CD8-positive, alpha-beta memory T cell (primary cell): ENCODE results near the gene CEP112. TPM values are rescaled to one million over a fixed set of nuclear protein-coding genes. Genes with fewer than 3 reads are reported as not detected.

Source experiments
- CTCF ChIA-PET: fragments of 350-600 bp; sonication (Branson Sonifier 250); formaldehyde crosslinking; loops from one replicate; lab custom pipeline; 2021; ENCODE audit warnings: antibody characterized with exemption; lab: Charles Lee
- POLR2A ChIA-PET: fragments of 350-600 bp; sonication (Branson Sonifier 250); formaldehyde crosslinking; loops from one replicate; lab custom pipeline; 2021; ENCODE audit warnings: antibody characterized with exemption; lab: Charles Lee
- DNase-seq, 5 donors: peaks; one replicate each; pipeline versions ENCODE4 v3.0.0 to v3.0.0-alpha.2; 2020 to 2022; ENCODE audit warnings: mixed read lengths in 1 of 5
- H3K27ac ChIP-seq: one replicate; pipeline ENCODE4 v1.7.0; 2013; ENCODE audit warnings: low read depth, mild to moderate bottlenecking, low read length, moderate library complexity
- H3K27me3 ChIP-seq: 2 replicates; pipeline ENCODE4 v1.7.0; 2013; ENCODE audit warnings: low read length, mild to moderate bottlenecking; ENCODE audit not compliant: insufficient read depth, poor library complexity, severe bottlenecking
- H3K36me3 ChIP-seq: 2 replicates; pipeline ENCODE4 v1.7.0; 2013; ENCODE audit warnings: mild to moderate bottlenecking, low read length, moderate library complexity; ENCODE audit not compliant: insufficient read depth
- H3K4me1 ChIP-seq: 2 replicates; pipeline ENCODE4 v1.7.0; 2013; ENCODE audit warnings: mild to moderate bottlenecking, low read length, moderate library complexity; ENCODE audit not compliant: insufficient read depth
- H3K4me3 ChIP-seq: 2 replicates; pipeline ENCODE4 v1.7.0; 2013; ENCODE audit warnings: mild to moderate bottlenecking, low read length
- H3K9me3 ChIP-seq: 2 replicates; pipeline ENCODE4 v1.7.0; 2013; ENCODE audit warnings: mild to moderate bottlenecking, low read length
- H3K27ac Mint-ChIP-seq, 8 donors: one replicate each; pipeline ENCODE4 v1.8.0; 2020 to 2021; ENCODE audit warnings: mixed read lengths in 8 of 8, mild to moderate bottlenecking in 6 of 8, inconsistent platforms in 3 of 8, moderate library complexity in 3 of 8
- H3K27me3 Mint-ChIP-seq, 2 donors: one replicate each; pipeline ENCODE4 v1.8.0; 2020 to 2021; ENCODE audit warnings: mixed read lengths in 2 of 2, mild to moderate bottlenecking in 1 of 2, moderate library complexity in 1 of 2
- H3K36me3 Mint-ChIP-seq, 3 donors: one replicate each; pipeline ENCODE4 v1.8.0; 2020 to 2021; ENCODE audit warnings: mixed read lengths in 3 of 3, inconsistent platforms in 1 of 3, mild to moderate bottlenecking in 1 of 3
- H3K4me1 Mint-ChIP-seq, 3 donors: one replicate each; pipeline ENCODE4 v1.8.0; 2020 to 2021; ENCODE audit warnings: mixed read lengths in 3 of 3, inconsistent platforms in 1 of 3, mild to moderate bottlenecking in 1 of 3
- H3K4me3 Mint-ChIP-seq, 7 donors: one replicate each; pipeline ENCODE4 v1.8.0; 2020 to 2021; ENCODE audit warnings: mixed read lengths in 7 of 7, mild to moderate bottlenecking in 6 of 7, moderate library complexity in 4 of 7, inconsistent platforms in 2 of 7
- H3K9me3 Mint-ChIP-seq, 5 donors: one replicate each; pipeline ENCODE4 v1.8.0; 2020 to 2022; ENCODE audit warnings: mixed read lengths in 5 of 5, mild to moderate bottlenecking in 3 of 5, moderate library complexity in 2 of 5, inconsistent platforms in 1 of 5
- polyA plus RNA-seq: library from polyadenylated mRNA; unstranded; fragments of 300-500 nt; fragmentation: Illumina TruSeq; gene quantifications from one replicate; pipeline ENCODE4 v1.2.3, GENCODE V29; 2021
- total RNA-seq, 2 experiments: library from RNA; stranded (reverse); gene quantifications; one replicate each; pipeline ENCODE4 v1.2.3, GENCODE V29; 2021

Gene CEP112
- total and polyA plus RNA-seq, 3 experiments from 2014 or later: 0.64 to 4.5 (median 3.0) TPM

- Mint-ChIP-seq H3K27ac (no peak overlapping the region), H3K9me3 (no peaks in the 10 kb centered on the region), H3K36me3 (no peaks in the 10 kb centered on the region), H3K4me1 (peaks cover 10 to 22% (median 21%) of the 10 kb centered on the region in 3 donors), H3K27me3 (peaks cover 0 to 10% of the 10 kb centered on the region in 2 donors), H3K4me3 (no peak overlapping the region)
- no peaks in the 10 kb centered on the region for H3K9me3 ChIP-seq
- H3K4me3 ChIP-seq: no peak overlapping the region
- DNase-seq: no peak
- POLR2A ChIA-PET: no interaction called here
- peaks cover 18% of the 10 kb centered on the region for H3K4me1 ChIP-seq
- no peaks in the 10 kb centered on the region for H3K36me3 ChIP-seq
- no peaks in the 10 kb centered on the region for H3K27me3 ChIP-seq
- no peak overlapping the region for H3K27ac ChIP-seq
- CTCF ChIA-PET: no interaction called here
These were observed 442.5 kb downstream of the CEP112 start for GRCh38 chr17:65749479-65749878.

GRCh38 chr17:65745241-65745640, 446.7 kb downstream of the CEP112 start:
- POLR2A ChIA-PET: no interaction called here

GRCh38 chr17:65743308-65743655, 448.7 kb downstream of the CEP112 start:
- Histone ChIP-seq H3K27ac (no peak overlapping the region), H3K4me1 (peaks cover 16% of the 10 kb centered on the region), H3K27me3 (no peaks in the 10 kb centered on the region), H3K36me3 (no peaks in the 10 kb centered on the region), H3K9me3 (no peaks in the 10 kb centered on the region), H3K4me3 (no peak overlapping the region)
- ChIA-PET CTCF (no interaction called here), POLR2A (no interaction called here)
- H3K27me3 Mint-ChIP-seq: no peaks in the 10 kb centered on the region
- H3K36me3 Mint-ChIP-seq: no peaks in the 10 kb centered on the region
- H3K27ac Mint-ChIP-seq: no peak overlapping the region
- no peak for DNase-seq
- H3K9me3 Mint-ChIP-seq: peaks cover 0 to 2% (median 0%) of the 10 kb centered on the region in 5 donors
- no peak overlapping the region for H3K4me3 Mint-ChIP-seq
- H3K4me1 Mint-ChIP-seq: peaks cover 9 to 20% (median 16%) of the 10 kb centered on the region in 3 donors

More at GRCh38 chr17:65745241-65745640, 446.7 kb downstream of the CEP112 start:
- Histone ChIP-seq H3K9me3 (no peaks in the 10 kb centered on the region), H3K27me3 (no peaks in the 10 kb centered on the region), H3K4me3 (no peak overlapping the region), H3K36me3 (no peaks in the 10 kb centered on the region), H3K27ac (no peak overlapping the region), H3K4me1 (peaks cover 19% of the 10 kb centered on the region)
- no peak for DNase-seq
- H3K27me3 Mint-ChIP-seq: peaks cover 0 to 4% of the 10 kb centered on the region in 2 donors
- no peaks in the 10 kb centered on the region for H3K36me3 Mint-ChIP-seq
- H3K4me1 Mint-ChIP-seq: peaks cover 9 to 24% (median 21%) of the 10 kb centered on the region in 3 donors
- CTCF ChIA-PET: no interaction called here
- H3K4me3 Mint-ChIP-seq: no peak overlapping the region
- no peaks in the 10 kb centered on the region for H3K9me3 Mint-ChIP-seq
- no peak overlapping the region for H3K27ac Mint-ChIP-seq

- H3K27ac ChIP-seq: no peak overlapping the region
- H3K9me3 ChIP-seq: no peaks in the 10 kb centered on the region
- peak overlapping the region in 1 of 7 donors; percentile 40 for H3K4me3 Mint-ChIP-seq
- peaks cover 0 to 2% (median 0%) of the 10 kb centered on the region in 5 donors for H3K9me3 Mint-ChIP-seq
- POLR2A ChIA-PET: interaction anchor here (0.6 kb wide), 1 partner anchor 10 kb away, joined by 3 read pairs; no protein-coding TSS in a partner anchor
- H3K4me1 ChIP-seq: peaks cover 16% of the 10 kb centered on the region
- H3K36me3 Mint-ChIP-seq: no peaks in the 10 kb centered on the region
- peaks cover 9 to 20% (median 16%) of the 10 kb centered on the region in 3 donors for H3K4me1 Mint-ChIP-seq
- no peak overlapping the region for H3K4me3 ChIP-seq
- H3K27ac Mint-ChIP-seq: peak overlapping the region in 1 of 8 donors; percentile 23
- H3K36me3 ChIP-seq: no peaks in the 10 kb centered on the region
- no peaks in the 10 kb centered on the region for H3K27me3 ChIP-seq
- no peaks in the 10 kb centered on the region for H3K27me3 Mint-ChIP-seq
- CTCF ChIA-PET: no interaction called here
- DNase-seq: no peak
These were observed 449.3 kb downstream of the CEP112 start for GRCh38 chr17:65742403-65743307.

- no peak overlapping the region for H3K4me3 Mint-ChIP-seq
- peaks cover 0 to 2% (median 0%) of the 10 kb centered on the region in 5 donors for H3K9me3 Mint-ChIP-seq
- peak in 1 of 5 donors; percentile 55 for DNase-seq
- H3K27ac Mint-ChIP-seq: no peak overlapping the region
- H3K4me1 Mint-ChIP-seq: peaks cover 9 to 20% (median 16%) of the 10 kb centered on the region in 3 donors
- Histone ChIP-seq H3K27me3 (no peaks in the 10 kb centered on the region), H3K4me1 (peaks cover 16% of the 10 kb centered on the region), H3K4me3 (no peak overlapping the region), H3K36me3 (no peaks in the 10 kb centered on the region), H3K9me3 (no peaks in the 10 kb centered on the region), H3K27ac (no peak overlapping the region)
- CTCF ChIA-PET: no interaction called here
- H3K27me3 Mint-ChIP-seq: no peaks in the 10 kb centered on the region
- no peaks in the 10 kb centered on the region for H3K36me3 Mint-ChIP-seq
- POLR2A ChIA-PET: no interaction called here
These were observed 450.2 kb downstream of the CEP112 start for GRCh38 chr17:65741710-65742109.

- peaks cover 9 to 20% (median 16%) of the 10 kb centered on the region in 3 donors for H3K4me1 Mint-ChIP-seq
- Histone ChIP-seq H3K4me1 (peaks cover 16% of the 10 kb centered on the region), H3K36me3 (no peaks in the 10 kb centered on the region), H3K4me3 (no peak overlapping the region), H3K27ac (no peak overlapping the region), H3K27me3 (no peaks in the 10 kb centered on the region), H3K9me3 (no peaks in the 10 kb centered on the region)
- H3K4me3 Mint-ChIP-seq: no peak overlapping the region
- no peak for DNase-seq
- peaks cover 0 to 6% (median 0%) of the 10 kb centered on the region in 3 donors for H3K36me3 Mint-ChIP-seq
- peaks cover 0 to 2% (median 0%) of the 10 kb centered on the region in 5 donors for H3K9me3 Mint-ChIP-seq
- CTCF ChIA-PET: no interaction called here
- POLR2A ChIA-PET: no interaction called here
- no peaks in the 10 kb centered on the region for H3K27me3 Mint-ChIP-seq
- H3K27ac Mint-ChIP-seq: no peak overlapping the region
These were observed 452.9 kb downstream of the CEP112 start for GRCh38 chr17:65739034-65739433.

- peaks cover 12% of the 10 kb centered on the region for H3K4me1 ChIP-seq
- peaks cover 0 to 9% (median 0%) of the 10 kb centered on the region in 3 donors for H3K36me3 Mint-ChIP-seq
- H3K36me3 ChIP-seq: no peaks in the 10 kb centered on the region
- DNase-seq: no peak
- peaks cover 8 to 18% (median 15%) of the 10 kb centered on the region in 3 donors for H3K4me1 Mint-ChIP-seq
- CTCF ChIA-PET: no interaction called here
- peaks cover 0 to 2% (median 0%) of the 10 kb centered on the region in 5 donors for H3K9me3 Mint-ChIP-seq
- no peaks in the 10 kb centered on the region for H3K9me3 ChIP-seq
- H3K27ac ChIP-seq: no peak overlapping the region
- no peak overlapping the region for H3K27ac Mint-ChIP-seq
- H3K27me3 Mint-ChIP-seq: no peaks in the 10 kb centered on the region
- POLR2A ChIA-PET: no interaction called here
- no peaks in the 10 kb centered on the region for H3K27me3 ChIP-seq
- no peak overlapping the region for H3K4me3 ChIP-seq
- H3K4me3 Mint-ChIP-seq: no peak overlapping the region
These were observed 454.5 kb downstream of the CEP112 start for GRCh38 chr17:65737451-65737850.

GRCh38 chr17:65733314-65733713, 458.6 kb downstream of the CEP112 start:
- Mint-ChIP-seq H3K36me3 (peaks cover 0 to 9% (median 0%) of the 10 kb centered on the region in 3 donors), H3K4me3 (no peak overlapping the region), H3K4me1 (peaks cover 3 to 7% (median 7%) of the 10 kb centered on the region in 3 donors), H3K27me3 (no peaks in the 10 kb centered on the region), H3K27ac (no peak overlapping the region), H3K9me3 (no peaks in the 10 kb centered on the region)
- Histone ChIP-seq H3K4me1 (peaks cover 10% of the 10 kb centered on the region), H3K27ac (no peak overlapping the region), H3K4me3 (no peak overlapping the region), H3K36me3 (no peaks in the 10 kb centered on the region), H3K9me3 (no peaks in the 10 kb centered on the region), H3K27me3 (no peaks in the 10 kb centered on the region)
- ChIA-PET CTCF (no interaction called here), POLR2A (interaction anchor here (0.5 kb wide), 1 partner anchor 9 kb away, joined by 3 read pairs; no protein-coding TSS in a partner anchor)
- no peak for DNase-seq
